Suppressor macrophage treated with lipopolysaccharide for 1 hour (primary cell): ENCODE results near the gene SELENOP.
A peak's percentile ranks its signal among the peaks of the same experiment; 100 is the strongest.

Experiments used
- DNase-seq, 3 donors: peaks; one replicate each; pipeline ENCODE4 v3.0.0-alpha.2; 2020 to 2022

SELENOP gene

GRCh38 chr5:42787845-42788244 lies 23.8 kb downstream of the SELENOP start:
- DNase-seq = no peak

- DNase-seq = no peak
Measured at GRCh38 chr5:42787073-42787472, 24.6 kb downstream of the SELENOP start.

DNA sequence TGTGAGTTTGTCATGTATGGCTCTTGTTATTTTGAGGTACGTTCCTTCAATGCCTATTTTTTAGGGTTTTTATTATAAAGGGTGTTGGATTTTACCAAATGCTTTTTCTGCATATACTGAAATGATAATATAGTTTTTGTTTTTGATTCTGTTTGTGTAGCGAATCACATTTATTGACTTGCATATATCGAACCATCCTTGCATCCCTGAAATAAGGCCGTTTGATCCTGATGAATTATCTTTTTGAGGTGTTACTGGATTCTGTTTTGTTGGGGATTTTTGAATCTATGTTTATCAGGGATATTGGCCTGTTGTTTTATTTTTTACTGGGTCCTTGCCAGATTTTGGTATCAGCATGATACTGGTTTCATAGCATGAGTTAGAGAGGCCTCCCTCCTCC lies 25.9 kb downstream of the SELENOP start:
- no peak for DNase-seq

DNA sequence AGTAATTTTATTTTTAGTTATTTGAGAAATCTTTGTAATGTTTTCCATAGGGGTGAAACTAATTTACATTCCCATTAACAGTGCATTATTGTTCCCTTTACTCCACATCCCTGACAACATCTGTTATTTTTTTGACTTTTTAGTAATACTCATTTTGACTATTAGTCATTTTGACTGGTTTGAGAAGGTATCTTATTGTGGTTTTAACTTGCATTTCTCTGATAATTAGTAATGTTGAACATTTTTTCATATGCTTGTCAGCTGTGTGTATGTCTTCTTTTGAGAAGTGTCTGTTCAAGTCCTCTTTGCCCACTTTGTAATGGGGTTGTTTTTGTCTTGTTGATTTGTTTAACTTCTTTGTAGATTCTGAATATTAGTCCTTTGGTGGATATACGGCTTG lies 27.6 kb downstream of the SELENOP start:
- DNase-seq = no peak

GRCh38 chr5:42781584-42781983 lies 30.1 kb downstream of the SELENOP start:
- no peak for DNase-seq

GRCh38 chr5:42779083-42779482 lies 32.6 kb downstream of the SELENOP start:
- DNase-seq = no peak

DNA sequence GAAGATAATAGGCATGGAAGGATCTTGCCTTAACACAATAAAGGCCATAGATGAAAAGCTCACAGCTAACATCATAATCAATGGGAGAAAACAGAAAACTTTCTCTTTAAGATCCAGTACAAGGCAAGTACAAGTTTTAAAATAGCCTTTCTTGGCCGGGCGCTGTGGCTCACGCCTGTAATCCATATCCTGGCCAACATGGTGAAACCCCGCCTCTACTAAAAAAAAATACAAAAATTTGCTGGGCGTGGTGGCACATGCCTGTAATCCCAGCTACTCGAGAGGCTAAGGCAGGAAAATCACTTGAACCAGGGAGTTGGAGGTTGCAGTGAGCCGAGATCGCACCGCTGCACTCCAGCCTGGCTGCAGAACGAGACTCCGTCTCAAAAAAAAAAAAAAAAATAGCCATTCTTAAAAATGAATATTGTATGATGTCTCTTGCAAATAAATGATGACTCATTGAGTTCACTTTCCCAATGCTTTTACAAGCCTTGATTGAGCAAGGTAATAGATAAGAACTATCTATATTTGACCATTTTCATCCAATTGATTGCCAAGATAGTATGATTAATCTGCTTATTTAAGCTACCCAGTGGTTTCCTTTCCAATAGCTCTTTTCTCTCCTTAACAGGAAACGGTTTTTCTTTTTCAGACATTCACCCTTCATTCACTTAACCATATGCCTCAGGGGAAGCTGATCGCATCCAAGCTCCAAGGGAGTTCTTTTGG lies 39.3 kb downstream of the SELENOP start:
- DNase-seq = no peak

DNA sequence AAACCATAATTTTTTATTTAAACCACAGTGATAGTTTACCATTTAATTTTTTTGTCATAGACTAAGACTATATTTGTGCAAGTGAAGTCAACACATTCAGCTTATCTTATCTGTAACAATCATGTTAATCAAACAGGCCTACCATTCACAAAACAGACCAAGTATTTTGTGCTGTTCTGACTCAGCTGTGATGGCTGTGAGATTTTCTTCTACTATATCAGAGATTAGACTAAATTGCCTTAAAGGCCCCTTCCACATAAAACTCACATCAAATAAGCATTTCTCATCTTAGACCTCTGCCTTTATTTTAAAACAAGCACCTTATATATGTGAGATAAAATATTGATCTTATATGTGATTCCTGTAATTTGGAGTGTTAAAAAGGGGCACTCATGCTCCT lies 41.7 kb downstream of the SELENOP start:
- DNase-seq = no peak

- DNase-seq = no peak
Measured at GRCh38 chr5:42768106-42768504, 43.6 kb downstream of the SELENOP start.

GRCh38 chr5:42767491-42768105 lies 44.1 kb downstream of the SELENOP start:
- peak; percentile 39 to 71 (median 67) for DNase-seq

DNA sequence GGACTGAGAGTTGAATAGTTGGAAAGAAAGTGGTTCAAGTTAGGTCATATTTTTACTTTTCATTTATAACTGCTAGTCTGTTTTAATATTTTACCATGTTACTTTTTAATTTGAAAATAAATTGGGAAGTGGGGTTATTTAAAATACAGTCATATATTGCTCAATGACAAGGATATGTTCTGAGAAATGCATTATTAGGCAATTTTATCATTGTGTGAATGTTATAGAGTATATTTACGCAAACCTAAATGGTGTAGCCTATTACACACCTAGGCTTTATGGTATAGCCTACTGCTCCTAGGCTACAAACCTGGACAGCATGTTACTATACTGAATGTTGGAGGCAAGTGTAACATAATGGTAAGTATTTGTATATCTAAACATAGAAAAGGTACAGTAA lies 49.9 kb downstream of the SELENOP start:
- DNase-seq = peak in 2 of 3 donors; percentile 24 to 27

- DNase-seq = peak; percentile 17 to 30 (median 25)
Measured at GRCh38 chr5:42760426-42760825, 51.3 kb downstream of the SELENOP start.

- peak in 1 of 3 donors; percentile 24 for DNase-seq
Measured at GRCh38 chr5:42759456-42759855, 52.2 kb downstream of the SELENOP start.

GRCh38 chr5:42756606-42757601 lies 54.8 kb downstream of the SELENOP start, which contains the start of gene CCDC152:
CCDC152 (plus strand) TSS chr5:42756818; CDS start chr5:42759122, 2,304 bp downstream.
- DNase-seq = peak; percentile 39 to 47 (median 42)

DNA sequence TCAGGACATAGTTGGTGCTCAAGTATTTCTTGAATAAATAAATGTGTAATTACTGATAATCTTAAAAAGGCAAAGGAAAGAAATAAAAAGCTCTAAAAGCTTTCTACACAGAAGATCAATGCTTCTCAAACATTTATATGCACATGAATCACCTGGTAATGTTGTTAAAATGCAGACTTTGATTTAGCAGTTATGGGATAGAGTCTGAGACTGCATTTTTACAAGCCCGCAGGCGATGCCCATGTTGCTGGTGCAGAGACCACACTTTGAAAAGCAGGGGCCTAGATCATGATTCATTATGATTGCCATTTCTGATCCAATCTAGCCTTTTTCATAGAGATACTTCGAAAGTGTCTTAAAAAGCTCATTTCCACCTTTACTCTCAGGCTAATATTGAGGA lies 58.6 kb downstream of the SELENOP start:
- DNase-seq = no peak

GRCh38 chr5:42751044-42751443 lies 60.6 kb downstream of the SELENOP start:
- DNase-seq = no peak

- no peak for DNase-seq
Measured at GRCh38 chr5:42750507-42750906, 61.2 kb downstream of the SELENOP start.
